SK-N-SH (cell line): ENCODE results near the gene PTTG1IP. TPM values are rescaled to one million over a fixed set of nuclear protein-coding genes. Genes with fewer than 3 reads are reported as not detected.

Experiments used
- CTCF ChIA-PET: fragments of 300-600, 350-600 bp; formaldehyde crosslinking; extraction: SDS; loops from one replicate; lab custom pipeline; 2021; lab: Yijun Ruan, JAX
- POLR2A ChIA-PET: fragments of 350-600 bp; sonication (Branson Sonifier 250); formaldehyde crosslinking; extraction: SDS; loops from one replicate; lab custom pipeline; 2020; ENCODE audit warnings: antibody characterized with exemption, inconsistent platforms; lab: Yijun Ruan, JAX
- DNase-seq: peaks from one replicate; pipeline ENCODE4 v3.0.0; 2012
- H2AFZ ChIP-seq: fragments of 200-600 bp; sonication (generic); 2 replicates; pipeline ENCODE4 v1.8.1; 2016; ENCODE audit warnings: antibody characterized with exemption, mild to moderate bottlenecking, low read depth
- H3F3A ChIP-seq: fragments of 200-600 bp; sonication (generic); replicated peaks from 2 replicates; pipeline ENCODE3; 2016; ENCODE audit warnings: antibody characterized with exemption, mild to moderate bottlenecking; ENCODE audit not compliant: insufficient read depth
- H3K27ac ChIP-seq, 2 experiments: fragments of 200-500 bp in 1 of 2; fragments of 200-600 bp in 1 of 2; sonication (Bioruptor generic) in 1 of 2; sonication (generic), shearing (Covaris generic) in 1 of 2; 2 replicates each; pipeline versions ENCODE4 v1.5.1 to v1.6.1; 2014 to 2016; ENCODE audit warnings: low read depth in 2 of 2, inconsistent platforms in 1 of 2, low read length in 1 of 2, mild to moderate bottlenecking in 1 of 2, mixed read lengths in 1 of 2
- H3K27me3 ChIP-seq: fragments of 200-600 bp; sonication (generic), shearing (Covaris generic); 2 replicates; pipeline ENCODE4 v1.6.1; 2016; ENCODE audit warnings: mixed run types; ENCODE audit not compliant: insufficient read depth
- H3K36me3 ChIP-seq, 2 experiments: fragments of 200-500 bp in 1 of 2; fragments of 200-600 bp in 1 of 2; sonication (Bioruptor generic) in 1 of 2; sonication (generic) in 1 of 2; replicated peaks in 1 of 2; 2 replicates each; pipeline versions ENCODE3 to v1.5.1; 2014 to 2016; ENCODE audit warnings: low read length in 1 of 2, mild to moderate bottlenecking in 1 of 2; ENCODE audit not compliant: insufficient read depth in 2 of 2, control insufficient read depth in 1 of 2
- H3K4me1 ChIP-seq, 2 experiments: fragments of 200-500 bp in 1 of 2; fragments of 200-600 bp in 1 of 2; sonication (Bioruptor generic) in 1 of 2; sonication (generic), shearing (Covaris generic) in 1 of 2; 2 replicates each; pipeline versions ENCODE4 v1.5.1 to v1.6.1; 2014 to 2016; ENCODE audit warnings: low read depth in 1 of 2, low read length in 1 of 2, mixed run types in 1 of 2; ENCODE audit not compliant: insufficient read depth in 2 of 2, control insufficient read depth in 1 of 2
- H3K4me2 ChIP-seq: fragments of 200-600 bp; sonication (generic), shearing (Covaris generic); 2 replicates; pipeline ENCODE4 v1.6.1; 2017; ENCODE audit warnings: mixed run types
- H3K4me3 ChIP-seq, 2 experiments: fragments of 200-500 bp in 1 of 2; fragments of 200-600 bp in 1 of 2; sonication (Bioruptor generic) in 1 of 2; sonication (generic), shearing (Covaris generic) in 1 of 2; 2 replicates each; pipeline versions ENCODE4 v1.5.1 to v1.8.1; 2014 to 2016; ENCODE audit warnings: low read depth in 2 of 2, inconsistent platforms in 1 of 2, low read length in 1 of 2, mild to moderate bottlenecking in 1 of 2, mixed read lengths in 1 of 2, moderate library complexity in 1 of 2
- H3K79me2 ChIP-seq: fragments of 200-600 bp; sonication (generic); 2 replicates; pipeline ENCODE4 v1.8.1; 2017; ENCODE audit warnings: mild to moderate bottlenecking; ENCODE audit not compliant: insufficient read depth
- H3K9ac ChIP-seq: fragments of 200-600 bp; sonication (generic); 2 replicates; pipeline ENCODE4 v1.6.1; 2017; ENCODE audit warnings: mixed run types
- H3K9me2 ChIP-seq: fragments of 200-600 bp; sonication (generic); 2 replicates; pipeline ENCODE4 v1.6.1; 2017; ENCODE audit warnings: mixed run types
- H3K9me3 ChIP-seq: fragments of 200-600 bp; sonication (generic); 2 replicates; pipeline ENCODE4 v1.6.1; 2017; ENCODE audit warnings: mixed run types, mild to moderate bottlenecking, moderate library complexity
- H4K20me1 ChIP-seq: fragments of 200-600 bp; sonication (generic); 2 replicates; pipeline ENCODE4 v1.6.1; 2017; ENCODE audit warnings: mild to moderate bottlenecking, mixed run types; ENCODE audit not compliant: insufficient read depth
- CHD2 ChIP-seq: fragments of 150-350 bp; IDR thresholded peaks from 2 replicates; pipeline ENCODE4 v1.6.1; 2018; ENCODE audit warnings: low read length; ENCODE audit not compliant: partially characterized antibody
- ELF1 ChIP-seq: IDR thresholded peaks from 2 replicates; pipeline ENCODE4 v1.4.0; 2012
- FOXM1 ChIP-seq: IDR thresholded peaks from 2 replicates; pipeline ENCODE4 v1.4.0; 2012; ENCODE audit warnings: low read depth, mild to moderate bottlenecking
- GABPA ChIP-seq: IDR thresholded peaks from 2 replicates; pipeline ENCODE4 v1.4.0; 2012; ENCODE audit warnings: low read depth, mild to moderate bottlenecking
- MEF2A ChIP-seq: IDR thresholded peaks from 2 replicates; pipeline ENCODE4 v1.4.0; 2012; ENCODE audit warnings: low read depth, borderline replicate concordance
- NRF1 ChIP-seq: IDR thresholded peaks from 2 replicates; pipeline ENCODE4 v1.6.1; 2012; ENCODE audit warnings: low read depth, mild to moderate bottlenecking, low read length
- POLR2AphosphoS5 ChIP-seq: IDR thresholded peaks from 2 replicates; pipeline ENCODE4 v1.6.1; 2012; ENCODE audit warnings: low read depth, low read length
- RFX5 ChIP-seq: IDR thresholded peaks from 2 replicates; pipeline ENCODE4 v1.6.1; 2012; ENCODE audit warnings: mild to moderate bottlenecking, improper control_type of control experiment, low read length
- SIN3A ChIP-seq: IDR thresholded peaks from 2 replicates; pipeline ENCODE4 v1.6.1; 2012; ENCODE audit warnings: low read depth, mild to moderate bottlenecking, low read length, moderate library complexity, borderline replicate concordance
- SMC3 ChIP-seq: IDR thresholded peaks from 2 replicates; pipeline ENCODE4 v1.6.1; 2012; ENCODE audit warnings: low read depth, low read length, improper control_type of control experiment
- TAF1 ChIP-seq: IDR thresholded peaks from 2 replicates; pipeline ENCODE4 v1.6.1; 2012; ENCODE audit warnings: low read depth, mild to moderate bottlenecking, low read length, moderate library complexity, borderline replicate concordance
- TEAD4 ChIP-seq: IDR thresholded peaks from 2 replicates; pipeline ENCODE4 v1.4.0; 2012; ENCODE audit warnings: mild to moderate bottlenecking, borderline replicate concordance; ENCODE audit not compliant: insufficient read depth
- YY1 ChIP-seq: IDR thresholded peaks from 2 replicates; pipeline ENCODE4 v1.4.0; 2012; ENCODE audit warnings: low read depth, mild to moderate bottlenecking
- WGBS: methylation state at CpG from one replicate; pipeline ENCODE4 v1.1.6; 2017; ENCODE audit warnings: low lambda C conversion rate; 5-methylcytosine and 5-hydroxymethylcytosine counted together
- polyA plus RNA-seq, 3 experiments: library from polyadenylated mRNA; depleted of rRNA; stranded (reverse); fragments of >200 nt; gene quantifications; 2 replicates each; pipeline ENCODE4 v1.2.3, GENCODE V29; 2012
- TF ChIP-seq, protein P1 (sequence below): fragments of 150-350 bp; IDR thresholded peaks from 2 replicates; pipeline ENCODE4 v1.6.1; 2016; ENCODE audit warnings: mild to moderate bottlenecking, low read depth, low read length
- TF ChIP-seq, protein P2 (sequence below): IDR thresholded peaks from 2 replicates; pipeline ENCODE4 v1.4.0; 2012; ENCODE audit warnings: low read depth, borderline replicate concordance

Gene PTTG1IP
- polyA plus RNA-seq, 1 of the 3 experiments (the other 2 are of a cell fraction) = 171 TPM

DNA sequence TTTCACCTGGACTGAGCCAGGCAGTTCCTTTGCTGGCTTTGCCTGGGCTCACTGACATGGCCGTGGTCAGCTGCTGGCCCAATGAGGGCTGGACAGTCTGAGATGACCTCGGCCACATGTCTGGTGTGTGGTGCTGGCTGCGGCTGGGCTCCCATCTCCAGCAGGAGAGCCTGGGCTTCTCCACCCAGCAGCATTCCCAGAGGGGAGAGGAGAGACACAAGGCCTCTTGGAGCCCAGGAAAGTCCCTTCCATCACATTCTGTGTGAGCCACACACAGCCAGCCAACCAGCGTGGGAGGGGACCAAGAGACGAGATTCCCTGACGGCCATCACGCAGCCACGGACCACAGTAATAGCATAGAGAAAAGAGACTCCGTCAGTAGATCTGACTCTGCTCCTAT, 34.5 kb downstream of the PTTG1IP start:
- WGBS = 87% methylated on average over 7 of the region's 9 CpGs
- no peaks in the 10 kb centered on the region for H3F3A ChIP-seq
- H3K27me3 ChIP-seq = no peaks in the 10 kb centered on the region
- no peak overlapping the region for H3K4me2 ChIP-seq
- no peak overlapping the region for H3K9ac ChIP-seq
- H3K9me3 ChIP-seq = no peaks in the 10 kb centered on the region
- H3K79me2 ChIP-seq = no peaks in the 10 kb centered on the region
- no peak for DNase-seq
- ChIA-PET POLR2A (no interaction called here), CTCF (no interaction called here)
- no peaks in the 10 kb centered on the region; a peak in 1 of 4 replicates for H3K4me1 ChIP-seq
- H4K20me1 ChIP-seq = no peaks in the 10 kb centered on the region
- H2AFZ ChIP-seq = no peak overlapping the region
- TF ChIP-seq MEF2A (no peak), YY1 (no peak), NRF1 (no peak), SMC3 (no peak), TEAD4 (no peak), GABPA (no peak), RFX5 (no peak), FOXM1 (no peak), TAF1 (no peak)
- TF ChIP-seq, protein P1, sequence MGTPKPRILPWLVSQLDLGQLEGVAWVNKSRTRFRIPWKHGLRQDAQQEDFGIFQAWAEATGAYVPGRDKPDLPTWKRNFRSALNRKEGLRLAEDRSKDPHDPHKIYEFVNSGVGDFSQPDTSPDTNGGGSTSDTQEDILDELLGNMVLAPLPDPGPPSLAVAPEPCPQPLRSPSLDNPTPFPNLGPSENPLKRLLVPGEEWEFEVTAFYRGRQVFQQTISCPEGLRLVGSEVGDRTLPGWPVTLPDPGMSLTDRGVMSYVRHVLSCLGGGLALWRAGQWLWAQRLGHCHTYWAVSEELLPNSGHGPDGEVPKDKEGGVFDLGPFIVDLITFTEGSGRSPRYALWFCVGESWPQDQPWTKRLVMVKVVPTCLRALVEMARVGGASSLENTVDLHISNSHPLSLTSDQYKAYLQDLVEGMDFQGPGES = no peak
- TF ChIP-seq, protein P2, sequence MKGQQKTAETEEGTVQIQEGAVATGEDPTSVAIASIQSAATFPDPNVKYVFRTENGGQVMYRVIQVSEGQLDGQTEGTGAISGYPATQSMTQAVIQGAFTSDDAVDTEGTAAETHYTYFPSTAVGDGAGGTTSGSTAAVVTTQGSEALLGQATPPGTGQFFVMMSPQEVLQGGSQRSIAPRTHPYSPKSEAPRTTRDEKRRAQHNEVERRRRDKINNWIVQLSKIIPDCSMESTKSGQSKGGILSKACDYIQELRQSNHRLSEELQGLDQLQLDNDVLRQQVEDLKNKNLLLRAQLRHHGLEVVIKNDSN = no peak
- no peaks in the 10 kb centered on the region for H3K36me3 ChIP-seq
- no peaks in the 10 kb centered on the region for H3K9me2 ChIP-seq
- no peak overlapping the region for H3K27ac ChIP-seq
- H3K4me3 ChIP-seq = no peak overlapping the region

DNA sequence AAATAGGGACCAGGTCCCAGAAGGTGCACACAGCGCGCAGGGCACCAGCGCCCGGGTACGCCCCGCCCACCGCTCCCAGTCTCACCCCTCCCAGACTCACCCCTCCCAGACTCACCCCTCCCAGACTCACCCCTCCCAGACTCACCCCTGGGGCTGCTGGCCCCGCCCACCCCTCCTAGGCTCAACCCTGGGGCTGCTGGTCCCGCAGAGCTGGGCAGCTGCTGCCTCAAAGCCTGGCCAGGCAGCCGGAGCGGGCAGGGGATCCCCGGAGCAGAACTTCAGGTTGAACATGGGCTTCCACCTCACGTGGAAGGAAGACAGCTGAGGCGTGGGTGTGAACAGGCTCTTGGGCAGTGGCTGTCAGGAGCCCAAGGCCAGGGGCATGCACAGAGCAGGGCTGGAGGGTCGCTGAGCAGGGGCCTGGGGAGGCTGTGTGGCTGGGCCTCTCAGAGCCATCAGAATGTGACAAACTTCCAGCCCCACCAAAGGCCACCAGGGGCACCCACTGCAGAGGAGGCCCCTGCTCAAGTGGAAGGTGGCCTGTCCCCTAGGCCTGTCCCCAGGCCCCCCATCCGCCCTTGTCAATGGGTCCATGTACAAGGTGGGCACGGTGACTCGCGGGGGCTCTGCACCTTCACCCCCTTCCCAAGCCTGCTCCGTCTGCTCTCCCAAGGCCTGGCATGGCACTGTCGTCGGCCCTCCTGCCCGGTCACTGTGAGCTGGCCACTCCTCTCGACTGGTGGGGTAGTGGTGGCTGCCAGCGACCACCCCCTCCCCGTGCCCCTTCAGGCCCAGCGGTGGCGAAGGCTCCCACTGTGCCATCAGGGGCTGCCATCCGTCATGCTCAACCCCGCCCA, 35.2 kb downstream of the PTTG1IP start:
- no peak overlapping the region for H3K4me3 ChIP-seq
- no peaks in the 10 kb centered on the region for H3K36me3 ChIP-seq
- no peaks in the 10 kb centered on the region for H4K20me1 ChIP-seq
- no peaks in the 10 kb centered on the region for H3K9me2 ChIP-seq
- POLR2A ChIA-PET = no interaction called here
- H3K4me1 ChIP-seq = no peaks in the 10 kb centered on the region; a peak in 1 of 4 replicates
- H3K27ac ChIP-seq = no peak overlapping the region
- no peak for DNase-seq
- no peaks in the 10 kb centered on the region for H3K79me2 ChIP-seq
- no peak overlapping the region for H3K9ac ChIP-seq
- no peaks in the 10 kb centered on the region for H3K27me3 ChIP-seq
- H2AFZ ChIP-seq = no peak overlapping the region
- no peak for TF ChIP-seq CHD2
- TF ChIP-seq TEAD4 = no peak
- TF ChIP-seq NRF1 = no peak
- TF ChIP-seq ELF1 = no peak
- TF ChIP-seq POLR2AphosphoS5 = no peak
- no peak for TF ChIP-seq SIN3A
- 89% methylated on average over 14 of the region's 30 CpGs for WGBS
- no peaks in the 10 kb centered on the region for H3F3A ChIP-seq
- CTCF ChIA-PET = no interaction called here
- no peaks in the 10 kb centered on the region for H3K9me3 ChIP-seq
- no peak overlapping the region for H3K4me2 ChIP-seq
